Measurements from ENCODE around the gene MACF1. TPM values are rescaled to one million over a fixed set of nuclear protein-coding genes. Genes with fewer than 3 reads are reported as not detected.

The MACF1 gene
- total RNA-seq, result 78.6 and 111 TPM in 2 replicates

GRCh38 chr1:39204441-39205081 is at the start of gene MACF1:
Gene MACF1 (plus strand): TSS chr1:39204695. CDS start chr1:39205023, 328 bp downstream.

GRCh38 chr1:39491146-39491921 is 286.8 kb downstream of the MACF1 start, which contains the start of gene BMP8A:
Gene BMP8A (plus strand): TSS chr1:39491636. CDS start chr1:39491992, 356 bp downstream.

Other genes starting within 250 kb of the MACF1 start
- gene AKIRIN1, start 213.4 kb upstream of the MACF1 start, total RNA-seq, result 33.8 and 53.5 TPM in 2 replicates
- 492 and 758 TPM in 2 replicates for gene NDUFS5, start 178.3 kb upstream of the MACF1 start, total RNA-seq

Data from airway epithelial cell (primary cell).